SH-SY5Y (cell line): ENCODE measurements around the gene KCNN2.

Source experiments
- GATA2 ChIP-seq: IDR thresholded peaks from 2 replicates; pipeline ENCODE4 v1.6.1; 2011; ENCODE audit warnings: mild to moderate bottlenecking, low read depth, low read length
- GATA3 ChIP-seq: IDR thresholded peaks from 2 replicates; pipeline ENCODE4 v1.6.1; 2011; ENCODE audit warnings: low read depth, mild to moderate bottlenecking, low read length, moderate library complexity

DNA sequence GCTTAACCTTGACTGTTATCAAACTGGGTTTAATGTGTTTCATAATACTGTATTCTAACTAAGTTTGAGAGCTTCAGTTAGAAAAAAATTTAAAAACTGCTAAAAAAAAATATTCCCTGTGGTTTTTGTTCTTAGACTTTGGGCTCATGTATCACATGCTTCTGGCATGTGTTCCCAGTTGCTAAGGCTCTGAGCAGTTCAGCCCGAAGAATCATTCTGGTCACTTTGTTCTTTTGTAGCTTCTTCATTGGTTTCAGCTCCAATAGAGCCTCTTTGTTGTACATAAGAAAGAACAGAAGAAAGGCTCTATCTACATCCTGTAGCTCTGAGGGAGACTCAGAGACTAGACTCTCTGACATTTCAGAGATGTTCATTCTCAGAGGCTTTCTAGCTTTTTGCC, 25.6 kb downstream of the KCNN2 start:
- TF ChIP-seq GATA2: no peak
- no peak for TF ChIP-seq GATA3
